ENCODE data around the gene DCAF10.
"Not testable (repeated sequence)": the region's sequence is repeated elsewhere in the genome, so short reads cannot be mapped to it uniquely, and the experiment has no call there.

The DCAF10 gene

DNA sequence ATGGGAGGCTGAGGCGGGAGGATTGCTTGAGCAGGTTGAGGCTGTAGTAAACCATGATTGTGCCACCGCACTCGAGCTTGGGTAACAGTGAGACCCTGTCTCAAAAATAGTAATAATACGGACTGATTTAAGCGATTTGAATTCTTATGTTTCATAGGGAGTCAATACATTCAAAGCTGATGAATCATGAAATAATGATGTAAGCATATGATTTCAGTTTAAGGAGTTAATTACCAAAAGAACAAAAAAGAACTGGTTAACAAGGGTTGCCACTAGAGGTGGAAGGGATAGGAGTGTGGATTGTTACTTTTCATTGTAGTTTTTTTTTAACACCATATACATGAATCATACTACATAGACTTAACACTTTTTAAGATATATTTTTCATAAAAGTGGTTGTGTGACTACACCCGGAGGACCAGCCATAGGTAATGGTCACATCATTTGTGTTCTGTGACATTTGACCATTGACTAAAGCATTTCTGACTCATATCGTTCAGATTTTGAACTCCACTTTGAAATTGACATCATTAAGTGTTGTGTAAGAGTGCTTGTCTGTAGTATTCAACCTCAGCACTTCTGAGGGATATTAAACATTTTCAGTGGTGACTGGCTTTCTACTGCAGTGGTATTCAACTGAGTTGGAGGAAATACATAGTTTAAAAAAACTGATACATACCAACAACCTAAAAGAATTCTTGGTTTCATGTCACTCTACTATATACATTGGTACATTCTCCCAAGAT lies 40.0 kb upstream of the DCAF10 start:
- no peak for TF ChIP-seq CTCF (IDR thresholded peaks at IDR 0.05; ENCODE audit: borderline replicate concordance, insufficient read depth, low read depth, low read length)
- H3K4me3 ChIP-seq (ENCODE audit: low read depth, low read length) = no peak overlapping the region

GRCh38 chr9:37761511-37761910 lies 39.1 kb upstream of the DCAF10 start:
- TF ChIP-seq CTCF (IDR thresholded peaks at IDR 0.05; ENCODE audit: borderline replicate concordance, insufficient read depth, low read depth, low read length) = no peak
- H3K4me3 ChIP-seq (ENCODE audit: low read depth, low read length) = no peak overlapping the region

DNA sequence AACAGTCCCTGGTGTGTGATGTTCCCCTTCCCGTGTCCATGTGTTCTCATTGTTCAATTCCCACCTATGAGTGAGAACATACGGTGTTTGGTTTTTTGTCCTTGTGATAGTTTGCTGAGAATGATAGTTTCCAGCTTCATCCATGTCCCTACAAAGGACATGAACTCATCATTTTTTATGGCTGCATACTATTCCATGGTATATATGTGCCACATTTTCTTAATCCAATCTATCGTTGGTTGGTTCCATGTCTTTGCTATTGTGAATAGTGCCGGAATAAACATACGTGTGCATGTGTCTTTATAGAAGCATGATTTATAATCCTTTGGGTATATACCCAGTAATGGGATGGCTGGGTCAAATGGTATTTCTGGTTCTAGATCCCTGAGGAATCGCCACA lies 35.3 kb upstream of the DCAF10 start:
- not testable (repeated sequence) for H3K4me3 ChIP-seq (ENCODE audit: low read depth, low read length)

- no peak for TF ChIP-seq CTCF (IDR thresholded peaks at IDR 0.05; ENCODE audit: borderline replicate concordance, insufficient read depth, low read depth, low read length)
- no peak overlapping the region for H3K4me3 ChIP-seq (ENCODE audit: low read depth, low read length)
Measured at GRCh38 chr9:37769306-37769705, 31.3 kb upstream of the DCAF10 start.

GRCh38 chr9:37769995-37770394 lies 30.6 kb upstream of the DCAF10 start:
- H3K4me3 ChIP-seq (ENCODE audit: low read depth, low read length) = no peak overlapping the region

DNA sequence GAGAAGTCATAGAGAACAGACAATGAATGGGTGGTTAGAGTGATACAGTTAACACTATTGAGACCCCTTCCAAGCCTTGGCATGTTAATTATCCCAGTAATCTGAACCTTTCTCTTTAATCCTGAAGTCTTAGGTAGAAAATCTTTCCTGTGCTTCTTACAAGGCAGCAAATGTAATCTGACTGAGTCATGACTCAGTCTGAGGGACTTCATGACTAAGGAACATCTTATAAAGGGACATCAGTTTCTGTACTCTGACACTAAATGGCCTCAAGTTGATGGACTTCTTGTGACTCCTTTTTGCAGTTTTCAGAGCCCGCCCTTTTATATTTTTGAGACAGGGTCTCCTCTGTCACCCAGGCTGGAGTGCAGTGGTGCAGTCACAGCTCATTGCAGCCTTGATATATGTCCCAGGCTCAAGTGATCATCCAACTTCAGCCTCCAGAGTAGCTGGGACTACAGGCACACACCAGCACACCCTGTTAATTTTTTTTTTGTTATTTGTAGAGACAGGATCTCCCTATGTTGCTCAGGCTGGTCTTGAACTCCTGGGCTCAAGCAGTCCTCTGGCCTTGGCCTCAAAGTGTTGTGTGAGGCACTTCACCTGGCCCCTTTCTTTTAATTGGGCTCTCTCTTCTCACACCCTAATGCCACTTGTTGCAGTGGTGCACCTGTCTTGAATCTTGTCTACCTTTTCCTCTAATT lies 25.2 kb upstream of the DCAF10 start:
- TF ChIP-seq CTCF (IDR thresholded peaks at IDR 0.05; ENCODE audit: borderline replicate concordance, insufficient read depth, low read depth, low read length) = no peak
- no peak overlapping the region for H3K4me3 ChIP-seq (ENCODE audit: low read depth, low read length)

More at GRCh38 chr9:37769995-37770394, 30.6 kb upstream of the DCAF10 start:
- no peak for TF ChIP-seq CTCF (IDR thresholded peaks at IDR 0.05; ENCODE audit: borderline replicate concordance, insufficient read depth, low read depth, low read length)

- TF ChIP-seq CTCF (IDR thresholded peaks at IDR 0.05; ENCODE audit: borderline replicate concordance, insufficient read depth, low read depth, low read length) = no peak
- H3K4me3 ChIP-seq (ENCODE audit: low read depth, low read length) = no peak overlapping the region
Measured at GRCh38 chr9:37776328-37776727, 24.3 kb upstream of the DCAF10 start.
